IMR-90 (cell line): ENCODE data around the gene FGG. TPM values are rescaled to one million over a fixed set of nuclear protein-coding genes. Genes with fewer than 3 reads are reported as not detected.

Source experiments
- ATAC-seq: fragments of 200-7000 bp; cut with Tn5 transposase; 2 replicates; pipeline ENCODE4 v1.9.1; 2020; ENCODE audit warnings: low read depth, mild to moderate bottlenecking, moderate library complexity
- BruUV-seq: library from RNA; stranded (reverse); fragments of 400-500 nt; replicated peaks from 2 replicates; lab custom pipeline; 2021; lab: Mats Ljungman, UMichigan
- CTCF ChIA-PET: fragments of 300-600 bp; formaldehyde crosslinking; extraction: SDS; loops from one replicate; lab custom pipeline; 2021; ENCODE audit warnings: antibody characterized with exemption; lab: Yijun Ruan, JAX
- POLR2A ChIA-PET: fragments of 300-600 bp; sonication (Branson Sonifier 250); formaldehyde crosslinking; loops from one replicate; lab custom pipeline; 2022; ENCODE audit warnings: antibody characterized with exemption; ENCODE audit not compliant: unreplicated experiment; lab: Charles Lee
- DNase-seq: peaks from one replicate; pipeline ENCODE4 v3.0.0; 2013
- H2AFZ ChIP-seq: replicated peaks from 2 replicates; pipeline ENCODE3; 2013; ENCODE audit warnings: low read length, mild to moderate bottlenecking; ENCODE audit not compliant: poor library complexity
- H2AK5ac ChIP-seq: 2 replicates; pipeline ENCODE4 v1.6.1; 2013; ENCODE audit warnings: low read depth, low read length, inconsistent platforms
- H2AK9ac ChIP-seq: replicated peaks from 2 replicates; pipeline ENCODE3; 2013; ENCODE audit warnings: mild to moderate bottlenecking, low read depth, low read length, moderate library complexity; ENCODE audit not compliant: poor library complexity
- H2BK120ac ChIP-seq: 2 replicates; pipeline ENCODE4 v1.6.1; 2013; ENCODE audit warnings: low read depth, low read length, inconsistent platforms
- H2BK15ac ChIP-seq: 3 replicates; pipeline ENCODE4 v1.6.1; 2013; ENCODE audit warnings: low read depth, low read length, inconsistent platforms
- H2BK20ac ChIP-seq: 2 replicates; pipeline ENCODE4 v1.6.1; 2013; ENCODE audit warnings: low read depth, mild to moderate bottlenecking, inconsistent platforms, low read length, moderate library complexity
- H2BK5ac ChIP-seq: 2 replicates; pipeline ENCODE4 v1.6.1; 2013; ENCODE audit warnings: mild to moderate bottlenecking, low read depth, low read length, inconsistent platforms; ENCODE audit not compliant: poor library complexity, severe bottlenecking
- H3K14ac ChIP-seq: replicated peaks from 2 replicates; pipeline ENCODE4 v1.6.1; 2013; ENCODE audit warnings: low read depth, low read length, inconsistent platforms
- H3K18ac ChIP-seq: 2 replicates; pipeline ENCODE4 v1.6.1; 2013; ENCODE audit warnings: low read depth, low read length, control low read depth
- H3K23ac ChIP-seq: 2 replicates; pipeline ENCODE4 v1.6.1; 2013; ENCODE audit warnings: low read depth, low read length, inconsistent platforms
- H3K27ac ChIP-seq: 2 replicates; pipeline ENCODE4 v1.5.1; 2013; ENCODE audit warnings: mild to moderate bottlenecking, control low read depth, low read length; ENCODE audit not compliant: insufficient read depth
- H3K27me3 ChIP-seq: 2 replicates; pipeline ENCODE4 v1.6.1; 2013; ENCODE audit warnings: low read length; ENCODE audit not compliant: control insufficient read depth, insufficient read depth
- H3K36me3 ChIP-seq: 2 replicates; pipeline ENCODE4 v1.6.1; 2013; ENCODE audit warnings: low read length, mixed read lengths; ENCODE audit not compliant: control insufficient read depth, insufficient read depth
- H3K4ac ChIP-seq: 2 replicates; pipeline ENCODE4 v1.6.1; 2013; ENCODE audit warnings: low read depth, low read length, inconsistent platforms
- H3K4me1 ChIP-seq: 2 replicates; pipeline ENCODE4 v1.6.1; 2013; ENCODE audit warnings: low read length, mixed read lengths; ENCODE audit not compliant: control insufficient read depth, insufficient read depth
- H3K4me2 ChIP-seq: 2 replicates; pipeline ENCODE4 v1.6.1; 2013; ENCODE audit warnings: low read depth, mild to moderate bottlenecking, control low read depth, low read length, moderate library complexity
- H3K4me3 ChIP-seq: 2 replicates; pipeline ENCODE4 v1.5.1; 2013; ENCODE audit warnings: low read depth, mild to moderate bottlenecking, control low read depth, low read length, moderate library complexity; ENCODE audit not compliant: insufficient read depth
- H3K56ac ChIP-seq: 2 replicates; pipeline ENCODE4 v1.6.1; 2013; ENCODE audit warnings: low read length, inconsistent platforms; ENCODE audit not compliant: insufficient read depth; ENCODE audit errors: extremely low read depth
- H3K79me1 ChIP-seq, 2 experiments: 2 replicates each; pipeline ENCODE4 v1.6.1; 2013; ENCODE audit warnings: low read length in 2 of 2, inconsistent platforms in 1 of 2, low read depth in 1 of 2
- H3K9ac ChIP-seq: 2 replicates; pipeline ENCODE4 v1.6.1; 2013; ENCODE audit warnings: low read depth, low read length, control low read depth
- H3K9me1 ChIP-seq: 2 replicates; pipeline ENCODE4 v1.6.1; 2013; ENCODE audit warnings: low read length, inconsistent platforms; ENCODE audit not compliant: insufficient read depth
- H3K9me3 ChIP-seq: 2 replicates; pipeline ENCODE4 v1.6.1; 2013; ENCODE audit warnings: low read length; ENCODE audit not compliant: control insufficient read depth, insufficient read depth
- H4K20me1 ChIP-seq: 2 replicates; pipeline ENCODE4 v1.6.1; 2013; ENCODE audit warnings: low read length, inconsistent platforms; ENCODE audit not compliant: insufficient read depth
- H4K5ac ChIP-seq: 2 replicates; pipeline ENCODE4 v1.6.1; 2013; ENCODE audit warnings: mild to moderate bottlenecking, low read depth, low read length, control low read depth
- H4K8ac ChIP-seq, 2 experiments: 2 replicates each; pipeline ENCODE4 v1.6.1; 2013; ENCODE audit warnings: low read depth in 2 of 2, low read length in 2 of 2, control low read depth in 1 of 2, inconsistent platforms in 1 of 2
- H4K91ac ChIP-seq: 2 replicates; pipeline ENCODE4 v1.6.1; 2013; ENCODE audit warnings: low read depth, low read length, inconsistent platforms; ENCODE audit not compliant: insufficient read depth
- CEBPB ChIP-seq: IDR thresholded peaks from 2 replicates; pipeline ENCODE4 v1.6.1; 2012; ENCODE audit warnings: low read depth, low read length, improper control_type of control experiment
- CHD1 ChIP-seq: IDR thresholded peaks from 2 replicates; pipeline ENCODE4 v1.6.1; 2012; ENCODE audit warnings: low read depth, low read length, improper control_type of control experiment
- MAFK ChIP-seq: IDR thresholded peaks from 2 replicates; pipeline ENCODE4 v1.6.1; 2012; ENCODE audit warnings: low read depth, low read length, improper control_type of control experiment
- MXI1 ChIP-seq: IDR thresholded peaks from 2 replicates; pipeline ENCODE4 v1.6.1; 2012; ENCODE audit warnings: low read depth, mild to moderate bottlenecking, low read length, moderate library complexity, borderline replicate concordance
- RAD21 ChIP-seq: IDR thresholded peaks from 2 replicates; pipeline ENCODE4 v1.6.1; 2012; ENCODE audit warnings: low read length, improper control_type of control experiment
- RFX5 ChIP-seq: IDR thresholded peaks from 2 replicates; pipeline ENCODE4 v1.8.0; 2012; ENCODE audit warnings: low read depth, mild to moderate bottlenecking, low read length, moderate library complexity
- WGBS, 2 experiments: methylation state at CpG; one replicate each; pipeline versions ENCODE4 v1.1.5 to v1.1.7; 2013; ENCODE audit warnings: missing lambda C conversion rate in 2 of 2; ENCODE audit not compliant: insufficient read length in 1 of 2; ENCODE audit errors: extremely low coverage in 2 of 2; 5-methylcytosine and 5-hydroxymethylcytosine counted together
- dilution Hi-C: fragments of 300-500 bp; cut with HindIII; formaldehyde crosslinking; loops from one replicate; pipeline ENCODE4 v1.14.3; 2018; ENCODE audit warnings: low sequenced_read_pairs; ENCODE audit not compliant: unreplicated experiment
- in situ Hi-C: fragments of 300-500 bp; cut with MboI; formaldehyde crosslinking; loops from 3 replicates; pipeline ENCODE4 v1.14.3; 2019; ENCODE audit warnings: low sequenced_read_pairs, inconsistent platforms, mixed read lengths
- intact Hi-C: fragments of 100-400 bp; cut with micrococcal nuclease; formaldehyde crosslinking; loops from 2 replicates; pipeline ENCODE4 v1.10.0; 2022
- polyA plus RNA-seq, 3 experiments: library from polyadenylated mRNA; depleted of rRNA; stranded (reverse); fragments of >200 nt; gene quantifications; 2 replicates each; pipeline ENCODE4 v1.2.3, GENCODE V29; 2012; ENCODE audit warnings: low replicate concordance in 1 of 3
- total RNA-seq: library from RNA; depleted of rRNA; stranded (reverse); fragments of >200 nt; gene quantifications from 2 replicates; pipeline ENCODE4 v1.2.3, GENCODE V29; 2012
- TF ChIP-seq, protein P1 (sequence below): fragments of 150-350 bp; IDR thresholded peaks from 2 replicates; pipeline ENCODE4 v1.6.1; 2016; ENCODE audit warnings: low read depth, mild to moderate bottlenecking, low read length, moderate library complexity, borderline replicate concordance
- TF ChIP-seq, protein P2 (sequence below): fragments of 150-350 bp; IDR thresholded peaks from 2 replicates; pipeline ENCODE4 v1.6.1; 2017; ENCODE audit warnings: mild to moderate bottlenecking, antibody characterized with exemption, low read length, low read depth
- TF ChIP-seq, protein P3 (sequence below): conservative IDR thresholded peaks from 2 replicates; pipeline ENCODE4 v1.5.1; 2012; ENCODE audit warnings: mild to moderate bottlenecking, low read depth, low read length, improper control_type of control experiment

Gene FGG
- total and polyA plus RNA-seq, 2 of the 4 experiments (the other 2 are of a cell fraction): not detected

- TF ChIP-seq, protein P1, sequence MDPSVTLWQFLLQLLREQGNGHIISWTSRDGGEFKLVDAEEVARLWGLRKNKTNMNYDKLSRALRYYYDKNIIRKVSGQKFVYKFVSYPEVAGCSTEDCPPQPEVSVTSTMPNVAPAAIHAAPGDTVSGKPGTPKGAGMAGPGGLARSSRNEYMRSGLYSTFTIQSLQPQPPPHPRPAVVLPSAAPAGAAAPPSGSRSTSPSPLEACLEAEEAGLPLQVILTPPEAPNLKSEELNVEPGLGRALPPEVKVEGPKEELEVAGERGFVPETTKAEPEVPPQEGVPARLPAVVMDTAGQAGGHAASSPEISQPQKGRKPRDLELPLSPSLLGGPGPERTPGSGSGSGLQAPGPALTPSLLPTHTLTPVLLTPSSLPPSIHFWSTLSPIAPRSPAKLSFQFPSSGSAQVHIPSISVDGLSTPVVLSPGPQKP: no peak
Observed at GRCh38 chr4:154559494-154560418, 52.7 kb downstream of the FGG start (continued).

GRCh38 chr4:154559141-154559493, 53.3 kb downstream of the FGG start:
- ChIA-PET CTCF (interaction anchor here (0.5 to 2.9 kb wide), 15 partner anchors 9 to 78 kb away, joined by 3 to 21 read pairs (median 4); partner anchors contain the start of genes FGG and PLRG1), POLR2A (no interaction called here)
- no peak overlapping the region for H4K8ac ChIP-seq
- no peak overlapping the region for H2AK9ac ChIP-seq
- H4K20me1 ChIP-seq: no peaks in the 10 kb centered on the region
- no peak overlapping the region for H3K23ac ChIP-seq
- H3K9me3 ChIP-seq: no peaks in the 10 kb centered on the region
- H3K27ac ChIP-seq: no peak overlapping the region
- H3K56ac ChIP-seq: no peak overlapping the region
- in situ Hi-C loops (loop anchor here (10.0 to 25.0 kb wide), 2 partner anchors 216 to 803 kb away; no protein-coding TSS in a partner anchor), intact Hi-C loops (loop anchor here (1.0 to 10.0 kb wide), 4 partner anchors 59 to 366 kb away; no protein-coding TSS in a partner anchor), dilution Hi-C loops (no loop called here)
- TF ChIP-seq RAD21 (no peak), MAFK (no peak), CHD1 (no peak), RFX5 (no peak), CEBPB (no peak), MXI1 (no peak)
- TF ChIP-seq, protein P2, sequence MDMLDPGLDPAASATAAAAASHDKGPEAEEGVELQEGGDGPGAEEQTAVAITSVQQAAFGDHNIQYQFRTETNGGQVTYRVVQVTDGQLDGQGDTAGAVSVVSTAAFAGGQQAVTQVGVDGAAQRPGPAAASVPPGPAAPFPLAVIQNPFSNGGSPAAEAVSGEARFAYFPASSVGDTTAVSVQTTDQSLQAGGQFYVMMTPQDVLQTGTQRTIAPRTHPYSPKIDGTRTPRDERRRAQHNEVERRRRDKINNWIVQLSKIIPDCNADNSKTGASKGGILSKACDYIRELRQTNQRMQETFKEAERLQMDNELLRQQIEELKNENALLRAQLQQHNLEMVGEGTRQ: no peak
- TF ChIP-seq, protein P3, sequence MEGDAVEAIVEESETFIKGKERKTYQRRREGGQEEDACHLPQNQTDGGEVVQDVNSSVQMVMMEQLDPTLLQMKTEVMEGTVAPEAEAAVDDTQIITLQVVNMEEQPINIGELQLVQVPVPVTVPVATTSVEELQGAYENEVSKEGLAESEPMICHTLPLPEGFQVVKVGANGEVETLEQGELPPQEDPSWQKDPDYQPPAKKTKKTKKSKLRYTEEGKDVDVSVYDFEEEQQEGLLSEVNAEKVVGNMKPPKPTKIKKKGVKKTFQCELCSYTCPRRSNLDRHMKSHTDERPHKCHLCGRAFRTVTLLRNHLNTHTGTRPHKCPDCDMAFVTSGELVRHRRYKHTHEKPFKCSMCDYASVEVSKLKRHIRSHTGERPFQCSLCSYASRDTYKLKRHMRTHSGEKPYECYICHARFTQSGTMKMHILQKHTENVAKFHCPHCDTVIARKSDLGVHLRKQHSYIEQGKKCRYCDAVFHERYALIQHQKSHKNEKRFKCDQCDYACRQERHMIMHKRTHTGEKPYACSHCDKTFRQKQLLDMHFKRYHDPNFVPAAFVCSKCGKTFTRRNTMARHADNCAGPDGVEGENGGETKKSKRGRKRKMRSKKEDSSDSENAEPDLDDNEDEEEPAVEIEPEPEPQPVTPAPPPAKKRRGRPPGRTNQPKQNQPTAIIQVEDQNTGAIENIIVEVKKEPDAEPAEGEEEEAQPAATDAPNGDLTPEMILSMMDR: no peak
- no peak overlapping the region for H2BK5ac ChIP-seq
- no peak overlapping the region for H2BK15ac ChIP-seq
- no peak overlapping the region for H2AFZ ChIP-seq
- H3K36me3 ChIP-seq: no peaks in the 10 kb centered on the region
- no TSS peak for BruUV-seq
- H3K27me3 ChIP-seq: no peaks in the 10 kb centered on the region; the same call in 1 of the 2 replicates
- no peaks in the 10 kb centered on the region for H3K4me1 ChIP-seq
- no peak overlapping the region for H4K5ac ChIP-seq
- no peak overlapping the region for H4K91ac ChIP-seq
- H3K18ac ChIP-seq: no peak overlapping the region
- no peaks in the 10 kb centered on the region for H3K79me1 ChIP-seq
- H3K4ac ChIP-seq: no peak overlapping the region
- no CpG with 5 or more reads among the region's 1 CpG for WGBS, 2 experiments
- no peak overlapping the region for H3K4me2 ChIP-seq
- H2BK120ac ChIP-seq: no peak overlapping the region
- no peak for DNase-seq
- no peak overlapping the region for H2BK20ac ChIP-seq
- no peaks in the 10 kb centered on the region for H3K9me1 ChIP-seq
- no peak overlapping the region for H2AK5ac ChIP-seq
- no peak overlapping the region for H3K9ac ChIP-seq
- H3K14ac ChIP-seq: no peak overlapping the region
- H3K4me3 ChIP-seq: no peak overlapping the region
- no peak for ATAC-seq
